ENCODE measurements around the gene TENT5A. TPM values are rescaled to one million over a fixed set of nuclear protein-coding genes. Genes with fewer than 3 reads are reported as not detected.

Gene TENT5A
- total RNA-seq, 1 experiment from 2014 or later = 5.6 TPM

DNA sequence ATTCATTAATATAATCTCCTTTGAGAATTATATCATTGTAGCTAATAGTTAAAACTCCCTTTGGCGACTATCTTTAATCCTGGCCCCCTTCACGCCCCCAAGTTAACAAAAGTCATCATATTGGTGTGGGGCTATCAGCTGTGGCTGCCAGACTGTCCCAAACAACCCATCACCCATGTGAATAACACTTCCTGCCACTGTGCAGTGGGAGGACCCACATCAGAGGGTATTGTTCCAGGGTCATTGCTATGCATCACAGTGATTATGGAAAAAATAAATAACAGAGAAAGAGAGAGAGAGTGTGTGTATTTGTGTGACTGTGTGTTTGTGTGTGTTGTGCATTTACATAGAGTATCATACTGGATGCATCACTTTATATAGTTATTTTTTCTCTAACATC lies 39.3 kb upstream of the TENT5A start:
- no peak for DNase-seq
- no peaks in the 10 kb centered on the region for H4K20me1 ChIP-seq (ENCODE audit: low read length)
- H3K9me3 ChIP-seq (ENCODE audit: low read length) = no peaks in the 10 kb centered on the region
- H3K27ac ChIP-seq (ENCODE audit: low read length) = no peak overlapping the region
- H3K27me3 ChIP-seq (ENCODE audit: low read length) = no peaks in the 10 kb centered on the region
- no peaks in the 10 kb centered on the region for H3F3A ChIP-seq (ENCODE audit: low read length, unreplicated experiment)
- H3K79me2 ChIP-seq (ENCODE audit: low read length) = no peaks in the 10 kb centered on the region
- H3K4me1 ChIP-seq (ENCODE audit: insufficient read depth, low read length) = peaks cover 22% of the 10 kb centered on the region
- H3K9ac ChIP-seq (ENCODE audit: low read length) = no peak overlapping the region
- intact Hi-C loops (cut with micrococcal nuclease) = no loop called here
- ChIA-PET POLR2A (ENCODE audit: unreplicated experiment) (no interaction called here), CTCF (no interaction called here)
- no peak for TF ChIP-seq EZH2 (IDR thresholded peaks at IDR 0.05; ENCODE audit: low read length, unreplicated experiment)
- TF ChIP-seq, protein P1, sequence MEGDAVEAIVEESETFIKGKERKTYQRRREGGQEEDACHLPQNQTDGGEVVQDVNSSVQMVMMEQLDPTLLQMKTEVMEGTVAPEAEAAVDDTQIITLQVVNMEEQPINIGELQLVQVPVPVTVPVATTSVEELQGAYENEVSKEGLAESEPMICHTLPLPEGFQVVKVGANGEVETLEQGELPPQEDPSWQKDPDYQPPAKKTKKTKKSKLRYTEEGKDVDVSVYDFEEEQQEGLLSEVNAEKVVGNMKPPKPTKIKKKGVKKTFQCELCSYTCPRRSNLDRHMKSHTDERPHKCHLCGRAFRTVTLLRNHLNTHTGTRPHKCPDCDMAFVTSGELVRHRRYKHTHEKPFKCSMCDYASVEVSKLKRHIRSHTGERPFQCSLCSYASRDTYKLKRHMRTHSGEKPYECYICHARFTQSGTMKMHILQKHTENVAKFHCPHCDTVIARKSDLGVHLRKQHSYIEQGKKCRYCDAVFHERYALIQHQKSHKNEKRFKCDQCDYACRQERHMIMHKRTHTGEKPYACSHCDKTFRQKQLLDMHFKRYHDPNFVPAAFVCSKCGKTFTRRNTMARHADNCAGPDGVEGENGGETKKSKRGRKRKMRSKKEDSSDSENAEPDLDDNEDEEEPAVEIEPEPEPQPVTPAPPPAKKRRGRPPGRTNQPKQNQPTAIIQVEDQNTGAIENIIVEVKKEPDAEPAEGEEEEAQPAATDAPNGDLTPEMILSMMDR (conservative IDR thresholded peaks at IDR 0.05; ENCODE audit: low read depth, low read length) = no peak
- TF ChIP-seq EZH2phosphoT487 (IDR thresholded peaks at IDR 0.05; ENCODE audit: borderline replicate concordance, low read length) = no peak
- ATAC-seq = no peak
- no peak overlapping the region for H2AFZ ChIP-seq (ENCODE audit: low read length)
- BruUV-seq (replicated peaks) = no TSS peak
- H3K9me2 ChIP-seq (replicated peaks; ENCODE audit: low read length) = no peaks in the 10 kb centered on the region
- no peaks in the 10 kb centered on the region for H3K36me3 ChIP-seq (ENCODE audit: low read depth, low read length)
- no peak overlapping the region for H3K4me3 ChIP-seq (ENCODE audit: low read length)
- H3K4me2 ChIP-seq (ENCODE audit: low read length) = no peak overlapping the region

DNA sequence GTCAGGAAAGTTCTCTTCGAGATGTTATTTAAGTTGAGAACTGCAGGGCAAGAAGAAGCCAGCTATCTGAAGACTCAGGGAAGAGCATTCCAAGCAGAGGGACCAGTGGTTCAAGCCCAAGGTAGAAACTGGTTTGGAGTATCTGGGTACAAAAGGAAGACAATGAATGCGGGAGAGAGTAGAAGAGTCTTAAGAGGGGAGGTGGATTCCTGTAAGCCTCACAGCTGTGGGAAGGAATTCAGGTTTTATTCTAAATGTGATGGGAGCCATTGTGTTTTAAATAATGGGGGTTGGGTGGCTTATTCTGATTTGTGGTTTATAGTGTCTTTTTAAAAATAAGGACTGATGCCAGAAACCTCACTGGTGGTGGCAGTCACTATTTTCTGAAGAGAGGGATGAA lies 37.6 kb upstream of the TENT5A start:
- H3K9me3 ChIP-seq (ENCODE audit: low read length) = no peaks in the 10 kb centered on the region
- H4K20me1 ChIP-seq (ENCODE audit: low read length) = no peaks in the 10 kb centered on the region
- intact Hi-C loops (cut with micrococcal nuclease) = no loop called here
- no peak for DNase-seq
- H3K4me1 ChIP-seq (ENCODE audit: insufficient read depth, low read length) = peaks cover 32% of the 10 kb centered on the region
- H3K79me2 ChIP-seq (ENCODE audit: low read length) = no peaks in the 10 kb centered on the region
- H3K27ac ChIP-seq (ENCODE audit: low read length) = no peak overlapping the region
- no peak for ATAC-seq
- H3F3A ChIP-seq (ENCODE audit: low read length, unreplicated experiment) = no peaks in the 10 kb centered on the region
- no TSS peak for BruUV-seq (replicated peaks)
- no peak overlapping the region for H3K4me2 ChIP-seq (ENCODE audit: low read length)
- H3K9me2 ChIP-seq (replicated peaks; ENCODE audit: low read length) = no peaks in the 10 kb centered on the region
- POLR2A ChIA-PET (ENCODE audit: unreplicated experiment) = no interaction called here
- no peaks in the 10 kb centered on the region for H3K27me3 ChIP-seq (ENCODE audit: low read length)
- no peak overlapping the region for H3K9ac ChIP-seq (ENCODE audit: low read length)
- TF ChIP-seq EZH2 (IDR thresholded peaks at IDR 0.05; ENCODE audit: low read length, unreplicated experiment) (no peak), EZH2phosphoT487 (IDR thresholded peaks at IDR 0.05; ENCODE audit: borderline replicate concordance, low read length) (no peak)
- TF ChIP-seq, protein P1 (conservative IDR thresholded peaks at IDR 0.05; ENCODE audit: low read depth, low read length) = no peak
- CTCF ChIA-PET = no interaction called here
- H2AFZ ChIP-seq (ENCODE audit: low read length) = no peak overlapping the region
- no peak overlapping the region for H3K4me3 ChIP-seq (ENCODE audit: low read length)
- no peaks in the 10 kb centered on the region for H3K36me3 ChIP-seq (ENCODE audit: low read depth, low read length)

DNA sequence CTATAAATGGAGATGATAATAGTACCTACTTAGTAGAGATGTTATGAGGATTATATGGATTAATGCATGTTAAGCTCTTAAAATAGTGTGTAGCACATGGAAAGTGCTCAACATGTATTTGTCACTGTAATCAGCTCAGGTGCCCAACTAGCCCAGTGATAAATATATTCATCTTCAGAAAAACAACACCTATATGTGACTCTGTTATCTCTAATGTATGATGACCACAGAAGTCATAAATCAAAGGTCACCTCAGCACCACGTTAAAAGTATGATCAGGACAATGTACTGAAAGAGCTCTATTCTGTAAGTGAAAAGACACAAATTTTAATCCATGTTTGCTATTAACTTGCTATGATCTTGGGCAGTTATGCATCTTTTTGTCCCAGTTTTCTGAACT lies 36.8 kb upstream of the TENT5A start:
- CTCF ChIA-PET = no interaction called here
- Histone ChIP-seq H3K9me2 (replicated peaks; ENCODE audit: low read length) (no peaks in the 10 kb centered on the region), H3K79me2 (ENCODE audit: low read length) (no peaks in the 10 kb centered on the region), H3K27me3 (ENCODE audit: low read length) (no peaks in the 10 kb centered on the region), H3K36me3 (ENCODE audit: low read depth, low read length) (no peaks in the 10 kb centered on the region), H3F3A (ENCODE audit: low read length, unreplicated experiment) (no peaks in the 10 kb centered on the region), H3K4me2 (ENCODE audit: low read length) (no peak overlapping the region), H4K20me1 (ENCODE audit: low read length) (no peaks in the 10 kb centered on the region), H3K27ac (ENCODE audit: low read length) (no peak overlapping the region), H2AFZ (ENCODE audit: low read length) (no peak overlapping the region), H3K4me1 (ENCODE audit: insufficient read depth, low read length) (peaks cover 34% of the 10 kb centered on the region), H3K9ac (ENCODE audit: low read length) (no peak overlapping the region), H3K9me3 (ENCODE audit: low read length) (no peaks in the 10 kb centered on the region), H3K4me3 (ENCODE audit: low read length) (no peak overlapping the region)
- BruUV-seq (replicated peaks) = no TSS peak
- TF ChIP-seq EZH2 (IDR thresholded peaks at IDR 0.05; ENCODE audit: low read length, unreplicated experiment) (no peak), EZH2phosphoT487 (IDR thresholded peaks at IDR 0.05; ENCODE audit: borderline replicate concordance, low read length) (no peak)
- TF ChIP-seq, protein P1 (conservative IDR thresholded peaks at IDR 0.05; ENCODE audit: low read depth, low read length) = no peak
- intact Hi-C loops (cut with micrococcal nuclease) = loop anchor here (10.0 kb wide), 1 partner anchor 76 kb away; no protein-coding TSS in a partner anchor
- POLR2A ChIA-PET (ENCODE audit: unreplicated experiment) = no interaction called here
- ATAC-seq = no peak
- no peak for DNase-seq

All from PC-3 (cell line).